NOMO-1 treated with dmso at 0.1 percent for 144 hours (cell line): ENCODE measurements around the gene PGAP6.
A peak's percentile ranks its signal among the peaks of the same experiment; 100 is the strongest.
"Not testable (repeated sequence)": the region's sequence is repeated elsewhere in the genome, so short reads cannot be mapped to it uniquely, and the experiment has no call there.

Source experiments
- DNase-seq: peaks from one replicate; lab custom pipeline; 2025; ENCODE audit not compliant: unreplicated experiment; lab: John Stamatoyannopoulos, UW

PGAP6 gene, protein sequence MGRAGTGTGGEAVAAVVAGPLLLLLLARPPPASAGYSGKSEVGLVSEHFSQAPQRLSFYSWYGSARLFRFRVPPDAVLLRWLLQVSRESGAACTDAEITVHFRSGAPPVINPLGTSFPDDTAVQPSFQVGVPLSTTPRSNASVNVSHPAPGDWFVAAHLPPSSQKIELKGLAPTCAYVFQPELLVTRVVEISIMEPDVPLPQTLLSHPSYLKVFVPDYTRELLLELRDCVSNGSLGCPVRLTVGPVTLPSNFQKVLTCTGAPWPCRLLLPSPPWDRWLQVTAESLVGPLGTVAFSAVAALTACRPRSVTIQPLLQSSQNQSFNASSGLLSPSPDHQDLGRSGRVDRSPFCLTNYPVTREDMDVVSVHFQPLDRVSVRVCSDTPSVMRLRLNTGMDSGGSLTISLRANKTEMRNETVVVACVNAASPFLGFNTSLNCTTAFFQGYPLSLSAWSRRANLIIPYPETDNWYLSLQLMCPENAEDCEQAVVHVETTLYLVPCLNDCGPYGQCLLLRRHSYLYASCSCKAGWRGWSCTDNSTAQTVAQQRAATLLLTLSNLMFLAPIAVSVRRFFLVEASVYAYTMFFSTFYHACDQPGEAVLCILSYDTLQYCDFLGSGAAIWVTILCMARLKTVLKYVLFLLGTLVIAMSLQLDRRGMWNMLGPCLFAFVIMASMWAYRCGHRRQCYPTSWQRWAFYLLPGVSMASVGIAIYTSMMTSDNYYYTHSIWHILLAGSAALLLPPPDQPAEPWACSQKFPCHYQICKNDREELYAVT

DNA sequence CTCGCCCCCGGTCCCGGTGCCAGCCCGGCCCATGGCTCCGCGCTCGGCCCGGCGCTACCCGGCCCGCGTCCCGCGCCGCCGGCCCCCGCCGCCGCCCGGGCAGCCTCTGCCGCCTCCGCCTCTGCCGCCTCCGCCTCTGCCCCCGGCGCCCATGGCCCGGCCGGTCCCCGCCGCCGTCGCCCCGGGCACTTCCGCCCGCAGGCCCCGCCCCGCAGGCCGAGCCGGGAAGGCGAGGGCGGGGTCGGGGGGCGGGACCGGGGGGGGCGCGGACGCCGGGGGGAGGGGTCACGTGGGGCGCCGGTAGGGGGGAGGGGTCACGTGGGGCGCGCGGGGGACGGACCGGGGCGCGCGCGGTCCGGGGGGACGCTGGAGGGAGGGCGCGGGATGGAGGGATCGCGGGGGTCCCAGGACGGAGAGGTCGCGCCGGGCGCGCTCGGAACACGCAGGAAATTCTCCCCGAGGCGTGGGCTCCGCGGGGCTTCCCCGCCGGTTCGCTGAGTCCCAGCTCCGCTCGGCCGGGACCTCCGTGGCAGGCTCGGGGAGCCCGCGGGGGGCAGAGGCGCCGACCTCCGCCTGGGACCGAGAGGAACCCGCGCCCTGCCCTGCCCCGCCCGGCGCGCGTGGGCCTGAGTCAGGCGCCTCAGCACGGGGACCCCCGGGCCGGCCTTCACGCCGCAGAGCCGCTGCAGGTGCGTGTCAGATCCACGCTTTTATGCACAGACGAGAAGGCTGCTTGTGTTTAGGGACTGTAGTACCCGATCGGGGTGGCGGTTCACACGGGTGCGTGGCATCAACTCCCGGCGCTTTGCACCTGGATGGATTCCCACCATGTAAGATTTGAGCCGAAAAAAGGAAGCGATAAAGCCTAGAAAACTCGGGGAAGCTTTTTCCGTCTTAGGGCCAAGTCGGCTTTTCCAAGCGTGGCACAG lies at the start of gene PGAP6:
Gene PGAP6 (minus strand): TSS at position 190 of the 929 bp plus-strand sequence. CDS start 157 bp downstream, at position 33.
- peak; percentile 31 for DNase-seq

DNA sequence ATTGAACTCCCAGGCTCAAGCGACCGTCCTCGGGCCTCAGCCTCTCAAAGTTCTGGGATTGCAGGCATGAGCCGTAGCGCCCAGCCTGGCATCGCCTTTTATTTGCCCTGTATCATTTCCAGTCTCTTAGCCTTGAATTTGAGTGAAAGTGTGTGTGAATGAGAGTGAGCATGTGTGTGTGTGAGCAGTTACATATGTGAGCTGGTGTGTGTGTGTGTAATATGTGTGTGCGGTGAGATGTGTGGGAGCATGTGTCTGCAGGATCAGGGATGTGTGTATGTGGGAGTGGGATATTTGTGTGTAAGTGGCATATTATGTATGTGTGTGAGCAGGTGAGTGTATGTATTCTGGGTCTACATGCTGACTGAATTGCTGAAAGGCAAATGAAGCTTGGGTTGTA lies 49.1 kb upstream of the PGAP6 start:
- DNase-seq: no peak

GRCh38 chr16:427250-427649 lies 45.5 kb upstream of the PGAP6 start:
- no peak for DNase-seq

GRCh38 chr16:426906-427249 lies 45.1 kb upstream of the PGAP6 start:
- no peak for DNase-seq

DNA sequence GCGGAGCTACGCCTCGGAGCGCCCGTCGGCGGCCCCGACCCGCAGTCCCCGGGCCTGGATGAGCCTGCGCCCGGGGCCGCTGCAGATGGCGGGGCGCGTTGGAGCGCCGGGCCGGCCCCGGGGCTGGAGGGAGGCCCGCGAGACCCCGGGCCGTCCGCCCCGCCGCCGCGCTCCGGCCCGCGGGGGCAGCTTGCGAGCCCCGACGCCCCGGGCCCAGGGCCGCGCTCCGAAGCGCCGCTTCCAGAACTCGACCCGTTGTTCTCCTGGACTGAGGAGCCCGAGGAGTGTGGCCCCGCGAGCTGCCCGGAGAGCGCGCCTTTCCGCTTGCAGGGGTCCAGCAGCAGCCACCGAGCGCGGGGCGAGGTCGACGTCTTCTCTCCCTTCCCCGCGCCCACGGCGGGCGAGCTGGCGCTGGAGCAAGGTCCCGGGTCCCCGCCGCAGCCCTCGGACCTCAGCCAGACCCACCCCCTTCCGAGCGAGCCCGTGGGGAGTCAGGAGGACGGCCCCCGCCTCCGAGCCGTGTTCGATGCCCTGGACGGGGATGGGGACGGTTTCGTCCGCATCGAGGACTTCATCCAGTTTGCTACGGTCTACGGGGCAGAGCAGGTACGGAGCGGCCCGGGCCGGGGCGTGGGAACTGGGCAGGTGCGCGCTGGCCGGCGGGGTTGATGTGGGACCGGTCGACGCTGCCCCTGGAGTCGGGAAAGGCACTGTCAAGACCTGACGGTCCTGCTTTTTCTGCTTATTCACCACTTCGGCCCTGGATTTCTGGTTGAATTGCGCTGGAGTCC lies 44.5 kb upstream of the PGAP6 start:
- DNase-seq: no peak

DNA sequence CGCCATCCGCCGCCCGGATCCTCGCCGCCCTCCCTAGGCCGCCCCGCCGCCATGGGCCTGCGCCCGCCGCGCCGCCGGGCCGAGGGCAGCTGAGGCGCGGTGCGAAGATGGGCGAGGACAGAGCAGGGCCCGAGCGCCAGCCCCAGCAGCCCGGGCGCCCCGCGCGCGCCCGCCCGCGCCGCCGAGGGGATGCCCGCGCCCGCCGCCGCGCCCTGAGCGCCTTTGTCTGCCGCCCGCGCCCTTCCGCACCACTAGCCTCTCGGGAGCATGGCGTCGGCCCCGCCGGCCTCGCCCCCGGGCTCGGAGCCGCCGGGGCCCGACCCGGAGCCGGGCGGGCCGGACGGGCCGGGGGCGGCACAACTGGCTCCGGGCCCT lies 43.9 kb upstream of the PGAP6 start:
- DNase-seq: no peak

DNA sequence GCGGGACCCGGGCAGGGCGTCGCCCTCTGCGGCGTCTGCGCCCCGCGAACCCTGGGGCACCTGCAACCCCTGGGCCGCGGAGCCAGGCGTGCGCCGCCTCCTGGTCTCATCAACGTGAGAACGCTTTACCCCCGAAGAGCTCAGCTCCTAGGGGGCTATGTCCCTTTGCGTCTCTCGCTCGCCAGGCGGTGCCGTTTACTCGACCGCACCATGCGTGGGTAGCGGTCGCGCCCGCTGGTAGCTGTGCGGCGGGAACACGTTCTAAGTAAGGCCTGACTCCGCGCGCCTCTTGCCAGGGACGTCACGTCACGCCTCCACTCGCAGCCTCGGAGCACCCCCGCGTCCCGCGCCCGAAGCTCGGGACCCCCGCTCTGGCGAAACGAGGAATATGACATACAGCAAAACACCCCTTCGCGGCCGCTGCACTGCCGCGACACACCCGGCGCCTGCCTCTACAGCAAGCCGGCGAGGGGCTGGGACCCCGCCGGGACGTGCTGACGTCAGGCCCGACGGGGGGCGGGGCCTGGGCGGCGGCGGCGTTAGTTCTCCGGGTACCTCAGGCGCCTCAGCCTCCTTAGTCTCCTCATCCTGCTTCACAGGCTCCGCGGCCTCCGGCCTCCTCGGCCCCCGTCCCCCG lies 43.4 kb upstream of the PGAP6 start, which contains the start of gene RAB11FIP3:
Gene RAB11FIP3 (plus strand): TSS at position 568 of the 637 bp plus-strand sequence. CDS start 358 bp downstream, outside the sequence.
- DNase-seq: peak; percentile 52

GRCh38 chr16:424623-425081 lies 42.9 kb upstream of the PGAP6 start:
- DNase-seq: no peak

GRCh38 chr16:424033-424622 lies 42.4 kb upstream of the PGAP6 start:
- DNase-seq: no peak

GRCh38 chr16:422179-422578 lies 40.4 kb upstream of the PGAP6 start:
- not testable (repeated sequence) for DNase-seq

DNA sequence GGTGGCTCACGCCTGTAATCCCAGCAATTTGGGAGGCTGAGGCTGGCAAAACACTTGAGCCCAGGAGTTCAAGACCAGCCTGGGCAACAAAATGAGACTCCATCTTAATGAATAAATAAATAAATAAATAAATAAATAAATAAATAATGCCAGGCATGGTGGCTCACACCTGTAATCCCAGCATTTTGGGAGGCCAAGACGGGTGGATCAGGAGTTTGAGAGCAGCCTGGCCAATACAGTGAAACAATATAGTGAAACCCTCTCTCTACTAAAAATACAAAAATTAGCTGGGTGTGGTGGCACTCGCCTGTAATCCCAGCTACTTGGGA lies 33.4 kb upstream of the PGAP6 start:
- not testable (repeated sequence) for DNase-seq

DNA sequence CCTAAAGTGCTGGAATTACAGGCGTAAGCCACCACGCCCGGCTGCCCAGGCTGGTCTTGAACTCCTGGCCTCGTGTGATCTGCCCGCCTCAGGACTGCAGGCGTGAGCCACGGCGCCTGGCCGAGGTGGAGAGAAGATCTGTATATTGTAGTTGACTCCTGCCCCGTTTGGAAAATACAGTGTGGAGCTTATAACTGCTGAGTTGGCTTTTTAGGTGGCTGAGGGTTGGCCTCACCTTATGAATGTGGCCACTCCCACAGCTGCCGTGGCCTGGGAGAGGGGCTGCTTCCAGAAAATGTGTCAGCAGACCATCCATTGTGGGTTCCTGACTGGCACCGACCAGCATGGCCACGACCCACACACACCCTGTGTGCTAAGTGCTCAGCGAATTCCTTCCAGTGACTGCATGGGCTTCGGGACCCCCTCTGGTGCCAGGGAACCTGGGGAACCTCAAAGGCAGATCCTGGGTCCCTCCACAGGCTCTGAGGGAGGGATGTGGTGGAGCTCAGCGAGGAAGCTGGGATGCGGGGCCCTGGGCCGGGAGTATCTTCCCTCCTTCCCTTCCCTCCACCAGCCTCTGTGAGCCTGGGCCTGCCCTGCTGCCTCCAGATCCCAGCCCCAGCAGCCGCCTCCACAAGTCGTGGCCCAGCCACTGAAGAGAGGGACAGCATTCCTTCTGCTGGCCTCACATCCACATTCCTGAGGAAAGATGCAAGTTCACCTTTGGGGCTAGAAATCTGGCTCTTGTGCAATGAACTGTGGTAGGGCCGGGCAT lies 32.8 kb upstream of the PGAP6 start:
- no peak for DNase-seq

DNA sequence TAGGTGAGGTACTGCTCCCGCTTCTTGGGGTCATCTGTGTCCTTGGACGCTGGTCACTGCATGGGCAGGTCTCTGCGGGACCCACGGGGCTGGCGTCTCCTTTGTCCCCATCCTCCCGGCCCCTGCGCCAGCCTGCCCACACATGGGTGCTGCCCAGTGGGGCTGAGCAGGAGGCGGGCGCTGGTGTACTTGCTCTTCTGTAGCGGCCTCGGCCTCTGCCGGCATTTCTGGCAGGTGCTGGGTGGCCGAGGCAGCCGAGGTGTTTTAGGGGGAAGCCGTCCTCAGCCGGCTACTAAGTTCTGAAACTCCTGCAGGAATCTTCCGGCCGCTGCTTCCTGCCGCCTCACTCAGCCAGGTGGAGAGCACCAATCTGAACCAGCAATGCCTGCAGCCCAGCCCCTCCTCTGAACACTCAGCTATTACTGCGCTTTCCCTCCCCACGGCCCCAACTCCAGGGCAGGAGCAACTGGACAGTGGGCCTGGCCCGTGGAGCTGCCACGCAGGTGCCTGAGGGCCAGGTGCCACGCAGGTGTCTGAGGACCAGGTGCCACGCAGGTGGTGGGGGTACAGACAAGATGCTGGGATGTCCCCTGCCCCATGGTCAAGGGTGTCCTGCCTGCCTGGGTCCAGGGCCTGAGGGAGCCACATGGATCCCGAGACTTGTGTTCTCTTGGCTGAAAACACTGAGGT lies 29.9 kb upstream of the PGAP6 start:
- DNase-seq: no peak

- no peak for DNase-seq
Measured at GRCh38 chr16:410516-411178, 28.9 kb upstream of the PGAP6 start.

DNA sequence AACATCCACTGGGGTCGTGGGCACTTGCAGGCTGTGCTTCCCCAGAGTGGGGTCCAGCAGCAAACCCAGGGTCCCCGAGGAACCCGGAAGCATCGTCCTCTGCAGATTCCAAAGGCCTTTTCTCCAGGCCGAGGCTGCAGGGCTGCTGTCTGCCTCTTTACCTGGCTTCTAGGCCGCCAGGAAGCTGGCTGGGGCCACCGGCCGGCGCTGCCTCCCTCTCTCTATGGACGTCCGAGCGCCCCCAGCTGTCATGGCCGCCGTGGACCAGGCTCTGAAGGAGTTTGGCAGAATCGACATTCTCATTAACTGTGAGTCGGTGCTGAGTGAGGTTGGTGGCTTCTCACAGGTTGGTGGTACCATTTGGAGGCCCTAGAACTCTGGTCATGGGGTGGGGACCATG lies 25.5 kb upstream of the PGAP6 start:
- DNase-seq: no peak

GRCh38 chr16:405548-406506 lies 24.0 kb upstream of the PGAP6 start:
- no peak for DNase-seq
